Central memory CD8-positive, alpha-beta T cell (primary cell): ENCODE measurements around the gene AHSG.

Experiments used
- ATAC-seq: fragments of 150-1000 bp; cut with Tn5 transposase; replicated peaks from 2 replicates; pipeline ENCODE4 v1.10.0; 2022; ENCODE audit warnings: mild to moderate bottlenecking, moderate FRiP score, moderate number of reproducible peaks; ENCODE audit not compliant: poor library complexity, severe bottlenecking; ENCODE audit errors: extremely low read depth
- DNase-seq, 2 donors: peaks; one replicate each; pipeline ENCODE4 v3.0.0; 2021; ENCODE audit warnings: low spot score in 2 of 2
- H3K27ac Mint-ChIP-seq: one replicate; pipeline ENCODE4 v1.8.0; 2022; ENCODE audit warnings: low read depth, mild to moderate bottlenecking, moderate library complexity, mixed read lengths
- H3K27me3 Mint-ChIP-seq: one replicate; pipeline ENCODE4 v1.8.0; 2022; ENCODE audit warnings: mixed read lengths
- H3K36me3 Mint-ChIP-seq: one replicate; pipeline ENCODE4 v1.8.0; 2022; ENCODE audit warnings: mild to moderate bottlenecking, moderate library complexity, mixed read lengths; ENCODE audit not compliant: insufficient read depth
- H3K4me1 Mint-ChIP-seq: one replicate; pipeline ENCODE4 v1.8.0; 2022; ENCODE audit warnings: mixed read lengths
- H3K4me3 Mint-ChIP-seq: one replicate; pipeline ENCODE4 v1.8.0; 2022; ENCODE audit warnings: mild to moderate bottlenecking, moderate library complexity, mixed read lengths
- H3K9me3 Mint-ChIP-seq: one replicate; pipeline ENCODE4 v1.8.0; 2022; ENCODE audit warnings: mixed read lengths

The AHSG gene

GRCh38 chr3:186668426-186668825 lies 55.6 kb downstream of the AHSG start:
- DNase-seq = no peak
- H3K4me1 Mint-ChIP-seq = no peaks in the 10 kb centered on the region
- H3K9me3 Mint-ChIP-seq = no peaks in the 10 kb centered on the region
- no peaks in the 10 kb centered on the region for H3K36me3 Mint-ChIP-seq
- H3K4me3 Mint-ChIP-seq = no peak overlapping the region
- no peak for ATAC-seq
- H3K27ac Mint-ChIP-seq = no peak overlapping the region
- peaks cover 29% of the 10 kb centered on the region for H3K27me3 Mint-ChIP-seq

GRCh38 chr3:186669378-186670084 lies 56.7 kb downstream of the AHSG start:
- no peak overlapping the region for H3K4me3 Mint-ChIP-seq
- DNase-seq = no peak
- H3K27ac Mint-ChIP-seq = no peak overlapping the region
- H3K9me3 Mint-ChIP-seq = no peaks in the 10 kb centered on the region
- peaks cover 27% of the 10 kb centered on the region for H3K27me3 Mint-ChIP-seq
- no peaks in the 10 kb centered on the region for H3K4me1 Mint-ChIP-seq
- no peaks in the 10 kb centered on the region for H3K36me3 Mint-ChIP-seq
- ATAC-seq = no peak

GRCh38 chr3:186670155-186670554 lies 57.3 kb downstream of the AHSG start:
- H3K27me3 Mint-ChIP-seq = peaks cover 31% of the 10 kb centered on the region
- H3K27ac Mint-ChIP-seq = no peak overlapping the region
- no peaks in the 10 kb centered on the region for H3K4me1 Mint-ChIP-seq

More at GRCh38 chr3:186670155-186670554, 57.3 kb downstream of the AHSG start:
- ATAC-seq = no peak
- Mint-ChIP-seq H3K4me3 (no peak overlapping the region), H3K36me3 (no peaks in the 10 kb centered on the region), H3K9me3 (no peaks in the 10 kb centered on the region)
- no peak for DNase-seq
